Loucy (cell line): ENCODE measurements around the gene RPS15A.

Source experiments
- H2AFZ ChIP-seq: fragments of 200-600 bp; sonication (generic); 2 replicates; pipeline ENCODE4 v1.6.0; 2016; ENCODE audit warnings: antibody characterized with exemption, mild to moderate bottlenecking, low read length, moderate library complexity
- H3F3A ChIP-seq: fragments of 200-600 bp; 2 replicates; pipeline ENCODE4 v1.6.0; 2016; ENCODE audit warnings: antibody characterized with exemption, low read depth, mild to moderate bottlenecking
- H3K27me3 ChIP-seq: fragments of 200-600 bp; sonication (generic); 2 replicates; pipeline ENCODE4 v1.6.1; 2014; ENCODE audit warnings: low read length, mild to moderate bottlenecking; ENCODE audit not compliant: insufficient read depth, poor library complexity, severe bottlenecking
- H3K36me3 ChIP-seq: fragments of 200-600 bp; sonication (generic); 2 replicates; pipeline ENCODE4 v1.6.1; 2016; ENCODE audit warnings: low read length; ENCODE audit not compliant: insufficient read depth
- H3K4me1 ChIP-seq: fragments of 200-600 bp; sonication (generic); 2 replicates; pipeline ENCODE4 v1.5.1; 2014; ENCODE audit warnings: low read length, mild to moderate bottlenecking; ENCODE audit not compliant: insufficient read depth, poor library complexity, severe bottlenecking
- H3K4me2 ChIP-seq: fragments of 200-600 bp; sonication (generic); 2 replicates; pipeline ENCODE4 v1.6.0; 2014; ENCODE audit warnings: antibody characterized with exemption, low read length, low read depth, mild to moderate bottlenecking; ENCODE audit not compliant: poor library complexity, severe bottlenecking
- H3K4me3 ChIP-seq: fragments of 200-600 bp; sonication (generic); 2 replicates; pipeline ENCODE4 v1.5.1; 2014; ENCODE audit warnings: low read length, mild to moderate bottlenecking, mixed read lengths; ENCODE audit not compliant: poor library complexity, severe bottlenecking
- H3K79me2 ChIP-seq: fragments of 200-600 bp; sonication (generic); 2 replicates; pipeline ENCODE4 v1.6.1; 2014; ENCODE audit warnings: low read length; ENCODE audit not compliant: insufficient read depth
- H3K9ac ChIP-seq: fragments of 200-600 bp; sonication (generic); 2 replicates; pipeline ENCODE4 v1.6.0; 2014; ENCODE audit warnings: mild to moderate bottlenecking, low read depth, low read length, moderate library complexity; ENCODE audit not compliant: poor library complexity, severe bottlenecking
- H3K9me2 ChIP-seq: fragments of 200-600 bp; sonication (generic); replicated peaks from 2 replicates; pipeline ENCODE4 v1.6.1; 2016; ENCODE audit warnings: low read depth, low read length, mixed read lengths
- H3K9me3 ChIP-seq: fragments of 200-600 bp; sonication (generic); 2 replicates; pipeline ENCODE4 v1.6.1; 2014; ENCODE audit warnings: mild to moderate bottlenecking, antibody characterized with exemption, low read length, low read depth; ENCODE audit not compliant: insufficient read depth
- H4K20me1 ChIP-seq: fragments of 200-600 bp; sonication (generic); 2 replicates; pipeline ENCODE4 v1.6.0; 2014; ENCODE audit warnings: antibody characterized with exemption, low read length, mild to moderate bottlenecking; ENCODE audit not compliant: insufficient read depth, poor library complexity, severe bottlenecking
- EZH2phosphoT487 ChIP-seq: fragments of 200-600 bp; IDR thresholded peaks from 2 replicates; pipeline ENCODE4 v1.6.1; 2018; ENCODE audit warnings: antibody characterized with exemption, mild to moderate bottlenecking, moderate library complexity, borderline replicate concordance
- TF ChIP-seq, protein P1 (sequence below): fragments of 200-600 bp; sonication (generic); conservative IDR thresholded peaks from 2 replicates; pipeline ENCODE4 v1.5.1; 2014; ENCODE audit warnings: mild to moderate bottlenecking, antibody characterized with exemption, low read length

RPS15A gene

DNA sequence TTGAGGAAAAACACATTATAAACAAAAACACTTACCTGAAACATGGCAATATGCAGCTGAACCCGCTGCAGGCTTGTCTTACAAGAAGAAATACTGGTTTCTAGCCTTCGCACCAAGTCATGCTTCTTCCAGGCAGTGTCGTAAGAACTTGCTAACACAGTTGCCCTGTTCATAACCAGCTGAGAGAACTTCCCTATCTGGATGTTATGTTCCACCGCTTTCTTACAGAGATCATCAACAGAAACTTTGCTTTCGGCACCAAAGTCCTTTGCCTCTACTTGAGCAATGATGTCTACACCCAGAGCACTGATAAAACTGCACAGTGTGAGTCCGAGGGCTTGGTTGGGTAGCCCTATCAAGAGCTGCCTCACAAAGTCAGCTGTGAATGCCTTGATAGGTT lies 39.1 kb upstream of the RPS15A start:
- no peaks in the 10 kb centered on the region for H4K20me1 ChIP-seq
- no peaks in the 10 kb centered on the region for H3F3A ChIP-seq
- TF ChIP-seq EZH2phosphoT487: no peak
- TF ChIP-seq, protein P1, sequence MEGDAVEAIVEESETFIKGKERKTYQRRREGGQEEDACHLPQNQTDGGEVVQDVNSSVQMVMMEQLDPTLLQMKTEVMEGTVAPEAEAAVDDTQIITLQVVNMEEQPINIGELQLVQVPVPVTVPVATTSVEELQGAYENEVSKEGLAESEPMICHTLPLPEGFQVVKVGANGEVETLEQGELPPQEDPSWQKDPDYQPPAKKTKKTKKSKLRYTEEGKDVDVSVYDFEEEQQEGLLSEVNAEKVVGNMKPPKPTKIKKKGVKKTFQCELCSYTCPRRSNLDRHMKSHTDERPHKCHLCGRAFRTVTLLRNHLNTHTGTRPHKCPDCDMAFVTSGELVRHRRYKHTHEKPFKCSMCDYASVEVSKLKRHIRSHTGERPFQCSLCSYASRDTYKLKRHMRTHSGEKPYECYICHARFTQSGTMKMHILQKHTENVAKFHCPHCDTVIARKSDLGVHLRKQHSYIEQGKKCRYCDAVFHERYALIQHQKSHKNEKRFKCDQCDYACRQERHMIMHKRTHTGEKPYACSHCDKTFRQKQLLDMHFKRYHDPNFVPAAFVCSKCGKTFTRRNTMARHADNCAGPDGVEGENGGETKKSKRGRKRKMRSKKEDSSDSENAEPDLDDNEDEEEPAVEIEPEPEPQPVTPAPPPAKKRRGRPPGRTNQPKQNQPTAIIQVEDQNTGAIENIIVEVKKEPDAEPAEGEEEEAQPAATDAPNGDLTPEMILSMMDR: no peak
- no peaks in the 10 kb centered on the region for H3K27me3 ChIP-seq
- no peaks in the 10 kb centered on the region for H3K4me1 ChIP-seq
- no peaks in the 10 kb centered on the region for H3K9me2 ChIP-seq
- peaks cover 58% of the 10 kb centered on the region for H3K36me3 ChIP-seq
- no peaks in the 10 kb centered on the region for H3K9me3 ChIP-seq
- no peak overlapping the region for H2AFZ ChIP-seq
- H3K9ac ChIP-seq: no peak overlapping the region
- no peak overlapping the region for H3K4me3 ChIP-seq
- H3K4me2 ChIP-seq: no peak overlapping the region
- no peaks in the 10 kb centered on the region for H3K79me2 ChIP-seq

DNA sequence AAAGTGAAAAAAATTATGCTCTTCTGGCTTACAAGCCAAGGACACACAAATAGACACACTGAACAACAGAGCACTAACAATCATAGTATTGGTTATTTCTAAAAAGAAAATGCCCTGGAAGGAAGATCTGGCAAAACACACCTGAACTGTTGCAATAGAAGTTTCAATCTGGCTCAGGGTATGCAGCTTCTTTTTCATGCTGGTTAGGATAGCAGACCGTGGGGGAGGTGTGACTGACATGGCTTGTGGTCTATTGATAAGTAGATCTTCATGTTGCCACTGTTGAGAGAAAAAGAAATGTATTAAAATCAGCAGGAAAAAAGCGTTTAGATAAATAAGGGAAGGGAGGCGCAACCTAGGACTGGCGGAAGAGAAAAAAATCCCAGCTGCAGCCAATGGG lies 37.8 kb upstream of the RPS15A start:
- H3K36me3 ChIP-seq: peaks cover 45% of the 10 kb centered on the region
- H3K4me2 ChIP-seq: no peak overlapping the region
- no peaks in the 10 kb centered on the region for H3K4me1 ChIP-seq
- no peaks in the 10 kb centered on the region for H3K79me2 ChIP-seq
- H2AFZ ChIP-seq: no peak overlapping the region
- H3K9me2 ChIP-seq: no peaks in the 10 kb centered on the region
- no peaks in the 10 kb centered on the region for H3F3A ChIP-seq
- H3K9me3 ChIP-seq: no peaks in the 10 kb centered on the region
- TF ChIP-seq EZH2phosphoT487: no peak
- TF ChIP-seq, protein P1: no peak
- no peak overlapping the region for H3K4me3 ChIP-seq
- no peak overlapping the region for H3K9ac ChIP-seq
- no peaks in the 10 kb centered on the region for H3K27me3 ChIP-seq
- no peaks in the 10 kb centered on the region for H4K20me1 ChIP-seq

DNA sequence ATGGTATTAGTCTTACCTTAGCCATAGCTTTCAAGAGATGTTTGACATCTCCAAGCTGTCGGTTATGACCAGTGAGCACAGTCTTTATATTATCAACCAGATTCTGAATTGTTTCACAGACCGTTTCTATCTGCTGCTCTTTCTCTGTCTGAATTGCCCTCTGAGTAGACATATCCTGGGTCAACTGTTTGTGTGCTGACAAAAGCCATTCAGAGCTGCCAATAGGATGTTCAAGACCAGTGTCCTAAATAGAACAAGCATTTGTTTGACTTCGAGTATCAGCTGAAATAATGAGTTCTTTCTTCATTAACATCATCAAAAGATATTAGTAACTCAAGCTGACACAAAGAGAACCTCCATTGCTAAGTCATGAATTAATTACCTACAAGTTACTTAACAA lies 26.2 kb upstream of the RPS15A start:
- H3F3A ChIP-seq: 0 out of 2 replicates have a peak, but pooled peaks cover 2% of the 10 kb centered on the region
- no peaks in the 10 kb centered on the region for H3K4me1 ChIP-seq
- TF ChIP-seq, protein P1: no peak
- H3K27me3 ChIP-seq: no peaks in the 10 kb centered on the region
- H3K9me3 ChIP-seq: no peaks in the 10 kb centered on the region
- no peaks in the 10 kb centered on the region for H4K20me1 ChIP-seq
- no peaks in the 10 kb centered on the region for H3K79me2 ChIP-seq
- no peak overlapping the region for H3K4me3 ChIP-seq
- peaks cover 61% of the 10 kb centered on the region for H3K36me3 ChIP-seq
- no peak overlapping the region for H3K4me2 ChIP-seq
- no peak overlapping the region for H2AFZ ChIP-seq
- H3K9ac ChIP-seq: no peak overlapping the region
- no peaks in the 10 kb centered on the region for H3K9me2 ChIP-seq
